SH-SY5Y (cell line): ENCODE results near the gene USP33.

Experiments used
- GATA2 ChIP-seq: IDR thresholded peaks from 2 replicates; pipeline ENCODE4 v1.6.1; 2011; ENCODE audit warnings: mild to moderate bottlenecking, low read depth, low read length
- GATA3 ChIP-seq: IDR thresholded peaks from 2 replicates; pipeline ENCODE4 v1.6.1; 2011; ENCODE audit warnings: low read depth, mild to moderate bottlenecking, low read length, moderate library complexity

DNA sequence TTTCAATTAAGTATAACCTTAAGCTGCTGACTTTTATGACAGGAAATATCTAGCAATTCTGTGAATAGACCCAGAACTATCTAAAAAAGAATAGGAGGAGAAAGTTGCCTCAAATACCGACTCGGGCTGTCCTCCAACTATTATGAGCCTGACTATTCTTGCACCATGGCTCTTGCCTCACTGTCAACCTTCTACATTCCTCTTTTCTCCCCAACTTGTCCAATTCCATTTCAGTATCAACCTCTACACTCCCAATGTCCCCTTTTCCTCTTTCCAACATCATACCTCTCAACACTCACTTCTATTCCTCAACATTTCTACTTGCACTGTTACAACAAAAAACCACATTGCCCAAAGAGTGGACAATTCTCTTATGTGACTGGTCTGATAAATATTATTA is 79.5 kb downstream of the USP33 start:
- TF ChIP-seq GATA2 (no peak), GATA3 (no peak)
